ENCODE measurements around the gene CNN2.
"Not testable (repeated sequence)": the region's sequence is repeated elsewhere in the genome, so short reads cannot be mapped to it uniquely, and the experiment has no call there.

Gene CNN2

GRCh38 chr19:1012334-1012733 lies 14.1 kb upstream of the CNN2 start:
- no peak for DNase-seq

- DNase-seq, result no peak
Observed at GRCh38 chr19:1013218-1013617, 13.2 kb upstream of the CNN2 start.

GRCh38 chr19:1014161-1015060 lies 12.0 kb upstream of the CNN2 start:
- DNase-seq, result no peak

- DNase-seq, result no peak
Observed at GRCh38 chr19:1015061-1015781, 11.2 kb upstream of the CNN2 start.

GRCh38 chr19:1015782-1016646 lies 10.4 kb upstream of the CNN2 start:
- no peak for DNase-seq

- DNase-seq, result no peak
Observed at GRCh38 chr19:1016647-1017114, 9.7 kb upstream of the CNN2 start.

- DNase-seq, result no peak
Observed at GRCh38 chr19:1017115-1017905, 9.1 kb upstream of the CNN2 start.

- no peak for DNase-seq
Observed at GRCh38 chr19:1017906-1018305, 8.5 kb upstream of the CNN2 start.

GRCh38 chr19:1018393-1018792 lies 8.0 kb upstream of the CNN2 start:
- DNase-seq, result no peak

GRCh38 chr19:1018932-1019615 lies 7.3 kb upstream of the CNN2 start:
- no peak for DNase-seq

- DNase-seq, result no peak
Observed at GRCh38 chr19:1019616-1019961, 6.8 kb upstream of the CNN2 start.

- peak; percentile 47 for DNase-seq
Observed at GRCh38 chr19:1019980-1020867, 6.2 kb upstream of the CNN2 start.

- peak; percentile 93 for DNase-seq
Observed at GRCh38 chr19:1020868-1021425, 5.5 kb upstream of the CNN2 start, which contains the start of gene TMEM259. Gene TMEM259 (minus strand): TSS chr19:1021123. CDS start chr19:1020996, 127 bp downstream.

- DNase-seq, result not testable (repeated sequence)
Observed at GRCh38 chr19:1023883-1024188, 2.6 kb upstream of the CNN2 start.

GRCh38 chr19:1025080-1025479 lies 1.3 kb upstream of the CNN2 start:
- not testable (repeated sequence) for DNase-seq

- no peak for DNase-seq
Observed at GRCh38 chr19:1026783-1027649, 608 bp downstream of the CNN2 start.

- DNase-seq, result no peak
Observed at GRCh38 chr19:1027650-1028061, 1.2 kb downstream of the CNN2 start.

GRCh38 chr19:1028062-1028926 lies 1.9 kb downstream of the CNN2 start:
- DNase-seq, result peak; percentile 67

All from activated CD4-positive, CD25-positive, alpha-beta regulatory T cell treated with anti-CD3 and anti-CD28 coated beads, Interleukin-2, amount 50 U/mL, for 72 hours (primary cell).